ENCODE measurements around the gene PSG2.
"Not testable (repeated sequence)": the region's sequence is repeated elsewhere in the genome, so short reads cannot be mapped to it uniquely, and the experiment has no call there.

The PSG2 gene

DNA sequence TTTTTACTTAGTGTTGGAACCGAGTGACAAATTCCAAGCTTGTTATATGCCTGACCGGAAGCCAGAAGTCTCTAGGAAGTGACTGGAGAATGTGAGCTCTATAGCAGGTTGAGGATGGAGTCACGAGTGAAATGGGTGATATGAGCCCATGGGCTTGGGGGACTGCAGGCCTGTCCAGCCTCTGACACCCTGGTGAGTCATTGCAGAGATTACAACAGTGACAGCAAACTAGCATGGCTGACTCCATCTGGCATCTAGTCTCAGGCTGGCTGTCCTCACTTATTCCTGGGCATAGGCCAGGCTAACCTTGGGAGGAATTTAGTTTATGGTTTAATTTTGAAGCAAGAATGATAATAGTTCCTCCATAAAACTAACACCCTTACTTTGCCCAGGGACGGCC, 4.6 kb downstream of the PSG2 start:
- not testable (repeated sequence) for DNase-seq (ENCODE audit: low spot score)

DNA sequence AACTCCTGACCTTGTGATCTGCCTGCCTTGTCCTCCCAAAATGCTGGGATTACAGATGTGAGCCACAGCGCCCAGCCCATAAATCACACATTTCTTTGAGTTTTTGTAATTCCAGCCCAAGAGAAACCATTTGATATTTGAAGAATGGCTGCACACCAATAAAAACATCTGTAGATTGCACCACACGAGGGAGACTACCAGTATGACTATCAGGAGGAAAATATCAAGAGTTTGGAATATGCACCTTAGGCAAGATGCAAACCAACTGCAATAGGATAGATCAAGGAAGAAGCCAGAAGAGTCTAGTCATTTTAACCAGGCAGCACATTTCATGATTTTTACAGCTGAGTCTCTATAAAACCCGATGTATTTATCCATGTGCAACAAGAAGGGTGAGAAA, 20.1 kb downstream of the PSG2 start:
- DNase-seq (ENCODE audit: low spot score): not testable (repeated sequence)

DNA sequence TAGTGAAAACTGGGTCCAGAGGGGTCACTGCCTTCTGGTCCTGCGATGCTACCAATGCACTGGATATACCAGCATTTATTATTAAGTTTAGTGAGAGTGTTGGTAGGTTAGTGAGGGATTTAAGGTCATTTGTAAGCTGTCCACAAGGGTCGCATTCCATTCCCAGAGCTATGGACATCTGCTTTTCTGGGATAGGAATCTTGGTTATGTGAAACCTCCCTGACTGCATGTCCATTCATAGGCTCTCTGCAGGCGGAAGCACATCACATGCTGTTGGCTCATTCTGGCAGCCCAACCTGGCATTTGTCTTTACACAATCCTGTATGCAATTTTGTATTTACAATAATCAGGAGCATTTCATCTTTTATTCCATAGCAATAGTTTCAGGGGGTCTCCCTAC, 21.2 kb downstream of the PSG2 start:
- not testable (repeated sequence) for DNase-seq (ENCODE audit: low spot score)

DNA sequence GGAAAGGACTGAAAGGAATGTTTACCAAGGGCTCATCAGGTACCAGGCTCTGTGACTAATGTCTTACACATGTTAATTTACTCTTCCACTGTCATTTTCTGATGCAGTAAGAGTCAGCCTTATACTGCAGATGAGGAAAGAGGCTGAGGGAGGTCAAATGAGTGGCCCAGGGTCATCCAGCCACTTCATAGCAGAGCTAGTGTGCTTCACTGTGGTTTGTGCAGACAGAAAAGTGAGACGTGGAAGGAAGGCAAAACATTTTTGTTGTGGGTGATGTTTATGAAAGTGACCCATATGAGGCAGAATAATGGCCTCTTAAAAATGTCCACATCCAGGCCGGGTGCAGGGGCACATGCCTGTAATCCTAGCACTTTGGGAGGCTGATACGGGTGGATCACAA, 22.2 kb downstream of the PSG2 start:
- not testable (repeated sequence) for DNase-seq (ENCODE audit: low spot score)

DNA sequence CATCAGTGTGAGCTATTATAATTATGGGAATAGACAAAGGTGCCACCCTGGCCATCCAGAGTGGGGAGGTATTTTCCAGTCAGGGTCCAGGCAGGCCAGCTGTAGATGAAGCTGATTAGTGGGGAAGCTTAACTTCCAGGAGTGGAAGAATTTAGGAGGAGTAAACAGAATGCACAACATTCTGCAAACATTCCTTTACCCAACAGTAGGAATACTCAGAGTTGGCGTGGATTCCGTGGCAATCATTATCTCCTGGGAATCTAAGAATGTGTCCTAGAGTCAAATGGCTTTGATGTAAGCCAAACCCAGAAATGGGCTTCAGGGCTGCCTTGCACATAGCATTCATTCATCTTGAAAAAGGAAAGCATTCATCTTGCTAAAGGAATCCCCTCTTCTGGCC, 23.0 kb downstream of the PSG2 start:
- DNase-seq (ENCODE audit: low spot score): not testable (repeated sequence)

DNA sequence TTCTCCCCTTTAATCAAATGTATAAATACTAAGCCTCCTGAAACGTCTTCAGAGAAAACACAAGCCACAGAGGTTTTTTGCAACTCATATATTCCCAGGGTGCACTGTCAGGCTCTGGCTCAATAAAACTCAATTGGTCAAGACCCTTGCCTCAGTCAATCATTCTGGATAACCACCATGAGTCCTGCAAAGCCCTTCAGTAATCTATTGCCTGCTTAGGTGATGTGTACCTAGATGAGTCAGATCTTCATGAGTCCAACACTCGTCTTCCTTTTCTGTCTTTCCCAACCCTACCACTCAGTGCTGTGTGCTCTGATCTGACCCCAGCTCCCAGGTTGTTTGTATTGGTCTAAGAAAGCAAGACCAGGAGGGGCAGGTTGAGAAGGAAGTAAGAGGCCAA, 24.1 kb downstream of the PSG2 start:
- DNase-seq (ENCODE audit: low spot score): not testable (repeated sequence)

DNA sequence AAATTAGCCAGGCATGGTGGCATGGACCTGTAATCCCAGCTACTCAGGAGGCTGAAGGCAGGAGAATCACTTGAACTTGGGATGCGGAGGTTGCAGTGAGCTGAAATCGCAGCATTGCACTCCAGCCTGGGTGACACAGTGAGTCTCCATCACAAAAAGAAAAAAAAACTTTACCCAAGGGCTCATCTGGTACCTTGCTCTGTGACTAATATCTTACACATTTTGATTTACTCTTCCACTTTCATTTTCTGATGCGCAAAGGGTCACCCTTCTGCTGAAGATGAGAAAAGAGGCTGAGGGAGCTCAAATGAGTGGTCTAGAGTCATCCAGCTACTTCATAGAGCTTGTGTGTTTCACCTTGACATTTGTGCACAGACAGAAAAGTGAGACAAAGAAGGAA, 34.5 kb downstream of the PSG2 start:
- DNase-seq (ENCODE audit: low spot score): not testable (repeated sequence)

DNA sequence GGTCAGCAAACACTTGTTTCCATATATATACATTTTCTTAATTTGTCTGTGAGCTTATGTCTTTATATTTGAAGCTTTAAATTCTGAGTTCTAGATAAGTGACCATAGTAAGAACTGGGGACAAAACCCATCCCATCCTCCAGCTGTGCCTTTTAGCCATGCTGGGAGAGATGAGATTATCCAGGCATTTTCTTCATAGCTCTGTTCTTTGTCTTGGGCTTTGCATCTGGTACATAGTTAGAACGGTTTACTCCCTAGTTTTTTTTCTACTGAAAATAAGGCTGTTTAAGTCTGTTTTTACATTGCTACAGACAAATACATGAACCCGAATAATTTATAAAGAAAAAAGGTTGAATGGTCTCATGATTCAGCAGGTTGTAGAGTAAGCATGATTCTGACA, 35.9 kb downstream of the PSG2 start:
- not testable (repeated sequence) for DNase-seq (ENCODE audit: low spot score)

DNA sequence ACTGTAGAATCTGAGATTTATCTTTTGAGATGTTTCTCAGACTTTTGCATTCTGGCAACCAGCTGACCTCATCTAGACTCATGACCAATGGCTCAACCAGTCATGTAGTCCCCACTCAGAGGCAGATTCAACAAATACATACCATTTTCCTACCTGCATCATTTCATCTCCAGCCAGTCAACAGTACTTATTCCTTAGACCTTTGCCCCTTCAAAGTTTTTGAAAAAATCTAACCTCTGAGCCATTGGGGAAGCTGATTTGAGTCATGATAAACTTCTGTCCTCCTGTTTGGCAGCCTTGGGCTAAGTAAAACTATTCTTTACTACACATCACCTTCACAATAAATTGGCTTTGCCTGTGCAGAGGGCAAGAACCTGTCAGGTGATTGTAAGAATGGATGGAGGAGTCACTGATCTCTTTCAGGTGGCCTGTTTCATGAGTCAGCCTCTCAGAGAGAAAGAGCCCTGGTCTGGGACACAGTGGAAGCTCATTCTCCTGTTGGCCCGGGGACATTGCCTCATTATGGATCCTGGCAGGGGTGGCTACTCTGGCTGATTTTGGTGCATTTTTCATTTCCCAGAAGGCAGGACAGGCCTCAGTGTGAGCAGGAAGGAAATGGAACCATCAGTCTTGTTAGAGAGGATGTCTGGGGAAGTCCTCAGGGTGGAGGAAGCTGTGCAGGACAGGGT, 38.9 kb downstream of the PSG2 start:
- not testable (repeated sequence) for DNase-seq (ENCODE audit: low spot score)

DNA sequence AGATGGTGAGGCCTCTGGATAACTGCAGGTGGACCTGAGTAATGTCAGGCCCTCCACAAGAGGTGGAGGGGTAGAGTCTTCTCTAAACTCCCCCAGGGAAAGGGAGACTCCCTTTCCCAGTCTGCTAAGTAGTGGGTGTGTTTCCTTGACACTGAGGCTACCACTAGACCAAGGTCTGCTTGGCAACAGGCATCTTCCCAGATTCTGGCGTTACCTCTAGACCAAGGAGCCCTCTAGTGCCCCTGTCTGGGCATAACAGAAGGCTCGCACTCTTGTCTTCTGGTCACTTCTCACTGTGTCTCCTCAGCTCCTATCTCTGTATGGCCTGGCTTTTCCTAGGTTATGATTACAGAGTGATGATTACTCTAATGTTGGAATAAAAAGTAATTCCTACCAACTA, 50.9 kb downstream of the PSG2 start:
- not testable (repeated sequence) for DNase-seq (ENCODE audit: low spot score)

DNA sequence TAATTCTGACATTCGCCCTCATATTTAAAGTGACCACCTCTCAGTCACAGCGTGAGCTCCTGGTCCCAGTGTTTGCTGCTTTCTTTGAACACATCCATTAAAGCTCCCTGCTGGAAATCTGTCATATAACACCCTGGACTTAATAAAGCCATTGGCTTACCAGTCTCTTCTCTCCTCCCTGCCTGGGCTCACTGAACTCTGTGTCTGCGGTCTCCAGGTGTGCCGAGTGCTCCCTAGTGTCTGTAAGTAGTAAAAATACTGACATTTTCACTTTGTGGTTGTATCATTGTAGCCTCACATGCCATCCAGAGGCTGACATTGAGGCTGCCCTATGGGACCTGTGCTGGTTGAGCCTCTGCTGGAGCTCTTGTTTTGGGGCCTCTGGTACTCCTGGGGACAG, 53.6 kb downstream of the PSG2 start:
- DNase-seq (ENCODE audit: low spot score): no peak

DNA sequence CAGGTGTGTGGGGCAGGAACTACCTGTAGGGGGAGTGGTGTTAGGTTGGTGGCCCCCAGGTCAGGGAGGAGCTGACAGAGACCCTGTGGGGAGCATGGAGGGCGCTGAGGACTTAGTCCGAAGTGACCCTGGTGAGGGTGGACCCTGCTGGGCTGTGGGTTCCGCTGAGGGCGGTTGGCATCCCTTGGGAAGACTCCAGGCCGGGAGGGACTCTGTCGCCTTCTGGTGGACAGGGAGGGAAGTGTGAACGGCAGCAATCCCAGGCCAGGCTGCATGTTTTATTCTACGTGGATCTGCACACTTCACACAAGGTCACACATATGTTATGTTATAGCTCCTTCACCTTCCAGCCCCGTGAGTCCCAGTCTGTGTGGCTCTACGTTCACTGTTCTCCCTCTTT, 54.5 kb downstream of the PSG2 start:
- not testable (repeated sequence) for DNase-seq (ENCODE audit: low spot score)

DNA sequence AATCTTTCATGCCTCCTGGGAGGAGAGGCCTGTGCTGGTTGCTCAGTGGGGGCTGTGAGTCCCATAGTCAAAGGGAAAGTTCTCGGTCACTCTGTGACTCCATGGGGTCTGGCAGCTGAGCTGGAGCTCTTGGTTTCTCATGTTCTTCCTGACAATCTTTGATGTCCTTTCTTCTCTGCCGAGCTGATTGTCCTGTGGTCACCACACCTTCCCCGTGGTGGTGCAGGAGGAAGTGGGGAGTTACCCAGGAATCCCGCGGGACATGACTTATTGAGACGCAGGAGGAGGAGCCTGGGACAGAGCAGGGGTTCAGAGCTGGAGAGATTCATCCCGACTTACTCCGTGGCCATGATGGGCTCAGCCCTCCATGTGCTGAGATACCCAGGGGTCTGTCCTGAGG, 55.4 kb downstream of the PSG2 start:
- not testable (repeated sequence) for DNase-seq (ENCODE audit: low spot score)

DNA sequence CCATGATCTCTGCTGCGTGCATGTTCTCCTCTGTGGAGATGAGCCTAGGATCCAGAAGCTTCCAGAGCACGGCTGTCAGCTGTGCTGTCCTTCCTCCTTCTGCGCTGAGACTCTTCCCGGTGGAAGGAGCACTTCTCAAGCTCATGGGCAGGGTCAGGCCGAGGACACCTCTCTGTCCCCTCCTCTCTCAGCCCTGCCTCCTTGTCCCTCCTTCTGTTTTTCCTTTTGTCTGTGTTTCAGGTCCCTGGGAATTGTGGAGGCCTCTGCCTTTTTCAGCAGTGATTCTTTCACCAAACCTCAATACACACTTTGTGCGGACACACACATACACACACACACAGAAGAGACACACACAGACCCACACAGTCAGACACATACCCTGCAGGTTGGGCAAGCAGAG, 56.1 kb downstream of the PSG2 start, which contains the start of gene PSG11:
Gene PSG11 (minus strand): TSS at position 101 of the 400 bp plus-strand sequence. CDS start 97 bp downstream, at position 4.
- not testable (repeated sequence) for DNase-seq (ENCODE audit: low spot score)

DNA sequence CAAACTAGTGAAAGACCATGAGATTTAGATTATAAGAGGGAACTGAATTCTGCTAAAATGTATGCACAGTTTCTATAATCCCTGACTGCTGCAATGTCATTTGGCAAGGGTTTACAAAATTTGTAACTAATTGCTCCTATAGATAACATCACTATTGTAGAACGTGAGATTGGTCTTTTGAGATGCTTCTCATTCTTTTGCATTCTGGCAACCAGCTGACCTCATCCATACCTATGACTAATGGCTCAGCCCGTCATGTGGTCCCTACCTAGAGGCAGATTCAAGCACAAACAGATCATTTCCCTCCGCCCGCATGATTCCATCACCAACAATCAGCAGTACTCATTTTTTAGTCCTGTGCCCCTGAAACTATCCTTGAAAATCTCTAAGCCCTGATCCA, 60.4 kb downstream of the PSG2 start:
- not testable (repeated sequence) for DNase-seq (ENCODE audit: low spot score)

DNA sequence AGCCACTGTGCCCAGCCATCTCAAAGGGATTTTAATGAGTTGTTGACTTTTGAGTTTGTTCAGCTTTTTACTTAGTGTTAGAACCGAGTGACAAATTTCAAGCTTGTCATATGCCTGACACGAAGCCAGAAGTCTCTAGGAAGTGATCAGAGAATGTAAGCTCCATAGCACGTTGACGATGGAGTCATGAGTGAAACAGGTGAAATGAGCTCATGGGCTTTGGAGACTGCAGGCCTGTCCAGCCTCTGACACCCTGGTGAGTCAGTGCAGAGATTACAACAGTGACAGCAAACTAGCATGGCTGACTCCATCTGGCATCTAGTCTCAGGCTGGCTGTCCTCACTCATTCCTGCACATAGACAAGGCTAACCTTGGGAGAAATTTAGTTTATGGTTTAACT, 60.9 kb downstream of the PSG2 start:
- DNase-seq (ENCODE audit: low spot score): not testable (repeated sequence)

DNA sequence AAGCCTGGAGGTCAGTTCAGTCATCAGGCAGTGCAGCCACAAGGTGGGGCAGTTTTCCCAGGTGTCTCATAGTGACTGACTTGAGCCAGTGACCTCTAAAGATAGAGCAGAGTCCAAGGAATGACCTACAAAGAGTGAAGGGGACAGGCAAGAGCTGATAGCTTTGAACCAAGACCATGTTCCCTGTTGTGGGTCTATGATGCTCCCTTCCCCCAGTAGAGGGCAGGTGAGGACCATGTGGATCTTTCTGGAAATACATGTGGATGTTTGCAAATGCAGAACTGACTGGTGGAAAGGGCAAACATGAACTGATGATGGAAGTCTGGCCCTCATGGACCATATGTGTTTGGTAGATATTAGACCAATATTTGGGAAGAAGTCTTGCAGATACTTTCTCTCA, 62.9 kb downstream of the PSG2 start:
- not testable (repeated sequence) for DNase-seq (ENCODE audit: low spot score)

Measured in pons (tissue), 1 donor.